Fibroblast of villous mesenchyme (primary cell): ENCODE results near the gene ARL5A. TPM values are rescaled to one million over a fixed set of nuclear protein-coding genes. Genes with fewer than 3 reads are reported as not detected.

Experiments
- DNase-seq: peaks from one replicate; pipeline ENCODE4 v3.0.0-alpha.2; 2010; ENCODE audit warnings: low read depth
- H3K4me3 ChIP-seq: 2 replicates; pipeline ENCODE4 v1.5.1; 2011; ENCODE audit warnings: low read depth, mild to moderate bottlenecking, low read length
- total RNA-seq: library from RNA; depleted of rRNA; stranded (reverse); fragments of >200 nt; gene quantifications from 2 replicates; pipeline ENCODE4 v1.2.3, GENCODE V29; 2012
- TF ChIP-seq, protein P1 (sequence below): IDR thresholded peaks from 2 replicates; pipeline ENCODE4 v1.5.1; 2012; ENCODE audit warnings: low read depth, mild to moderate bottlenecking, low read length; ENCODE audit not compliant: insufficient read depth

ARL5A gene
- total RNA-seq, 1 donor: 59.6 TPM

GRCh38 chr2:151860210-151860609, 32.0 kb upstream of the ARL5A start:
- DNase-seq: no peak
- H3K4me3 ChIP-seq: no peak overlapping the region
- TF ChIP-seq, protein P1, sequence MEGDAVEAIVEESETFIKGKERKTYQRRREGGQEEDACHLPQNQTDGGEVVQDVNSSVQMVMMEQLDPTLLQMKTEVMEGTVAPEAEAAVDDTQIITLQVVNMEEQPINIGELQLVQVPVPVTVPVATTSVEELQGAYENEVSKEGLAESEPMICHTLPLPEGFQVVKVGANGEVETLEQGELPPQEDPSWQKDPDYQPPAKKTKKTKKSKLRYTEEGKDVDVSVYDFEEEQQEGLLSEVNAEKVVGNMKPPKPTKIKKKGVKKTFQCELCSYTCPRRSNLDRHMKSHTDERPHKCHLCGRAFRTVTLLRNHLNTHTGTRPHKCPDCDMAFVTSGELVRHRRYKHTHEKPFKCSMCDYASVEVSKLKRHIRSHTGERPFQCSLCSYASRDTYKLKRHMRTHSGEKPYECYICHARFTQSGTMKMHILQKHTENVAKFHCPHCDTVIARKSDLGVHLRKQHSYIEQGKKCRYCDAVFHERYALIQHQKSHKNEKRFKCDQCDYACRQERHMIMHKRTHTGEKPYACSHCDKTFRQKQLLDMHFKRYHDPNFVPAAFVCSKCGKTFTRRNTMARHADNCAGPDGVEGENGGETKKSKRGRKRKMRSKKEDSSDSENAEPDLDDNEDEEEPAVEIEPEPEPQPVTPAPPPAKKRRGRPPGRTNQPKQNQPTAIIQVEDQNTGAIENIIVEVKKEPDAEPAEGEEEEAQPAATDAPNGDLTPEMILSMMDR: no peak

GRCh38 chr2:151857650-151858049, 29.4 kb upstream of the ARL5A start:
- H3K4me3 ChIP-seq: no peak overlapping the region
- no peak for DNase-seq
- TF ChIP-seq, protein P1: no peak

- H3K4me3 ChIP-seq: no peak overlapping the region
- TF ChIP-seq, protein P1: no peak
- no peak for DNase-seq
These were observed 26.9 kb upstream of the ARL5A start for GRCh38 chr2:151855111-151855510.

DNA sequence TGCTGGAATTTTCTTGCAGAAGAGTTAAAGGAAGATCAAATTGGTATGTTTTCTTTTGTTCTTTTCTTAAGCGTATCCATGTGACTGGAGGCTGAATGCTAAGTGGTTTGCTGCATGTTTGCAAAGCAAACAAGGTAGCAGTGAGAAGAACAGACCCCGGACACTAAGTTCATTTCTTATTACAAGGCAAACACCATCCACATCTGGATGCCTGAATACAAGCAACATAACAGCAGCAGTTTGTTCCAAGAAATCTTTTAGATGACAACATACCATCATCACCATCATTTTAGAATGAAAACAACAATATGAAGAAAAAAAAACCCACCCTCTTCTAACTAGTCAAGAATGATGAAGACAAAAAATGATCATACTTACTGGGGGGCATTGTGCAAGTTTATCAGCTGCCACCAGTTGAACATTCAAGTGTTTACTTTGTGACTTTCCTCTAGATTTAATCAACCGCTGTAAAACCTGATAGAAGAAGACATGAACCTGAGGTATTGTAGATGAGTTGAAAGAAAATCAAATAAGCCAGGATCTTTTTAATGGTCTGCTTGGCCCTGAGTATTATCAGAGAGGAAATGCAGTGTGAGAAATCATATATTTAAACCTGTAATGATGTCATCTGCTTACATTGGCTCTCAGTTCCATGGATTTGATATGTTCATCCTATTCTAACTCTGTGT, 25.0 kb upstream of the ARL5A start:
- no peak for DNase-seq
- H3K4me3 ChIP-seq: no peak overlapping the region
- TF ChIP-seq, protein P1: no peak

DNA sequence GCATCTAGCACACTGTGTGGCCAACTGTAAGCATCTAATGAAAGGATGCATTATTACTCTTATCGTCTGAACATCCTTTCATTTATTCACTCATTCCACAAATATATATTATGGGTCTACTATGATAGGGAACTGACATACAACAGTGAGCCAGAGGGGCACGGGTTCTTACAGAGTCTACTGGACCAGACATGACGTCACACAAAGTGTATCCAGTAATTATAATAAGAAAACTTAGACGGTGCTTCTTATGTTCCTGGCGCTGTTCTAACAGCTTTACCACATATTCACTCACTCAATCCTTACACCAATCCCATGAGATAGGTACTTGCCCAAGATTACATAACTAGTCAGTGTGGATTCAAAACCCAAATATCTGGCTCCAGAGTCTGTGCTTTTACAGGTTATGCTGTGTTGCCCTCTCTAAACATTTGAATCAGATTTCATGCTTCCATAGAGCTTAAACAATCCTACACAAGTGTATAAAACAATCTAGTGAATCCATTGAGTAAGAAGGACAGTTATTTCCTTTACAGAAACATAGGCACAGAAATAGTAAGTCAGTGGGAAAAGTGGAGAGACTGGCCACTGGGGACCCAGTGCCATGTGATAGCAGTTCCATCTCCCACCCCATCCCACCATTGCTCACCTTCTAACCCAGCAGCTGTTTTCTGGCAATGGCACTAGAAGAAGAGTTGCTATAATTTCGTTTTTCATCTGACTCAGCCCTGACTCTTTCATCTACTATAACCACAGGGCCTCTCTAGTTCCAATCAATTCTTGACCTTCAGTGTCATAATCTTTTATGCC, 24.2 kb upstream of the ARL5A start:
- no peak for DNase-seq
- TF ChIP-seq, protein P1: no peak
- no peak overlapping the region for H3K4me3 ChIP-seq

- no peak for DNase-seq
- TF ChIP-seq, protein P1: no peak
- no peak overlapping the region for H3K4me3 ChIP-seq
These were observed 23.5 kb upstream of the ARL5A start for GRCh38 chr2:151851761-151852160.
